ENCODE data around the gene ZZZ3. TPM values are rescaled to one million over a fixed set of nuclear protein-coding genes. Genes with fewer than 3 reads are reported as not detected.

The ZZZ3 gene
- total RNA-seq, 1 donor from 2014 or later, result 106 TPM

GRCh38 chr1:77673716-77674355 lies 8.6 kb downstream of the ZZZ3 start:
- no peaks in the 10 kb centered on the region for H3F3A ChIP-seq (ENCODE audit: low read depth)
- Mint-ChIP-seq H3K4me1 (peaks cover 3% of the 10 kb centered on the region), H3K27ac (no peak overlapping the region), H3K36me3 (no peaks in the 10 kb centered on the region), H3K4me3 (no peak overlapping the region), H3K27me3 (ENCODE audit: insufficient read depth, low read depth) (peaks cover 2% of the 10 kb centered on the region), H3K9me3 (no peaks in the 10 kb centered on the region)
- H3K27me3 ChIP-seq, result no peaks in the 10 kb centered on the region
- no peak overlapping the region for H3K27ac ChIP-seq
- peaks cover 100% of the 10 kb centered on the region for H3K79me2 ChIP-seq (ENCODE audit: low read depth)
- H3K9ac ChIP-seq, result no peak overlapping the region
- H3K4me2 ChIP-seq, result no peak overlapping the region
- H4K20me1 ChIP-seq (ENCODE audit: low read depth), result peaks cover 96% of the 10 kb centered on the region
- TF ChIP-seq EZH2 (IDR thresholded peaks at IDR 0.05), result no peak
- TF ChIP-seq CTCF (IDR thresholded peaks at IDR 0.05), result no peak
- no peak for TF ChIP-seq EZH2phosphoT487 (IDR thresholded peaks at IDR 0.05)
- H2AFZ ChIP-seq (replicated peaks), result no peak overlapping the region
- no peaks in the 10 kb centered on the region for H3K9me3 ChIP-seq (ENCODE audit: low read depth)
- H3K4me1 ChIP-seq, result no peaks in the 10 kb centered on the region
- no peak overlapping the region for H3K4me3 ChIP-seq
- no peaks in the 10 kb centered on the region for H3K36me3 ChIP-seq
- DNase-seq (ENCODE audit: low spot score), result no peak

- DNase-seq (ENCODE audit: low spot score), result no peak
- no peaks in the 10 kb centered on the region for H3K36me3 Mint-ChIP-seq
- Histone ChIP-seq H3F3A (ENCODE audit: low read depth) (no peaks in the 10 kb centered on the region), H3K27me3 (no peaks in the 10 kb centered on the region), H3K27ac (no peak overlapping the region), H3K79me2 (ENCODE audit: low read depth) (peaks cover 100% of the 10 kb centered on the region), H2AFZ (replicated peaks) (no peak overlapping the region), H3K4me2 (no peak overlapping the region), H3K36me3 (no peaks in the 10 kb centered on the region), H3K4me3 (no peak overlapping the region), H3K4me1 (no peaks in the 10 kb centered on the region), H4K20me1 (ENCODE audit: low read depth) (peaks cover 96% of the 10 kb centered on the region), H3K9me3 (ENCODE audit: low read depth) (no peaks in the 10 kb centered on the region), H3K9ac (no peak overlapping the region)
- H3K27ac Mint-ChIP-seq, result no peak overlapping the region
- no peaks in the 10 kb centered on the region for H3K9me3 Mint-ChIP-seq
- H3K4me1 Mint-ChIP-seq, result peaks cover 3% of the 10 kb centered on the region
- H3K27me3 Mint-ChIP-seq (ENCODE audit: insufficient read depth, low read depth), result peaks cover 2% of the 10 kb centered on the region
- TF ChIP-seq EZH2 (IDR thresholded peaks at IDR 0.05) (no peak), EZH2phosphoT487 (IDR thresholded peaks at IDR 0.05) (no peak), CTCF (IDR thresholded peaks at IDR 0.05) (no peak)
- no peak overlapping the region for H3K4me3 Mint-ChIP-seq
Observed at GRCh38 chr1:77673030-77673429, 9.4 kb downstream of the ZZZ3 start.

GRCh38 chr1:77672374-77672773 lies 10.1 kb downstream of the ZZZ3 start:
- H3K9ac ChIP-seq, result no peak overlapping the region
- H3K27ac Mint-ChIP-seq, result no peak overlapping the region

More at GRCh38 chr1:77672374-77672773, 10.1 kb downstream of the ZZZ3 start:
- no peaks in the 10 kb centered on the region for H3K27me3 ChIP-seq
- H3F3A ChIP-seq (ENCODE audit: low read depth), result no peaks in the 10 kb centered on the region
- no peak for DNase-seq (ENCODE audit: low spot score)
- H3K4me2 ChIP-seq, result no peak overlapping the region
- Mint-ChIP-seq H3K4me3 (no peak overlapping the region), H3K9me3 (no peaks in the 10 kb centered on the region), H3K4me1 (peaks cover 3% of the 10 kb centered on the region), H3K27me3 (ENCODE audit: insufficient read depth, low read depth) (peaks cover 2% of the 10 kb centered on the region), H3K36me3 (no peaks in the 10 kb centered on the region)
- no peaks in the 10 kb centered on the region for H3K9me3 ChIP-seq (ENCODE audit: low read depth)
- no peak for TF ChIP-seq EZH2phosphoT487 (IDR thresholded peaks at IDR 0.05)
- no peak for TF ChIP-seq EZH2 (IDR thresholded peaks at IDR 0.05)
- no peak for TF ChIP-seq CTCF (IDR thresholded peaks at IDR 0.05)
- no peaks in the 10 kb centered on the region for H3K4me1 ChIP-seq
- peaks cover 100% of the 10 kb centered on the region for H3K79me2 ChIP-seq (ENCODE audit: low read depth)
- no peak overlapping the region for H3K27ac ChIP-seq
- peaks cover 96% of the 10 kb centered on the region for H4K20me1 ChIP-seq (ENCODE audit: low read depth)
- H2AFZ ChIP-seq (replicated peaks), result no peak overlapping the region
- H3K4me3 ChIP-seq, result no peak overlapping the region
- H3K36me3 ChIP-seq, result no peaks in the 10 kb centered on the region
